Measurements from ENCODE around the gene MYO7B.

MYO7B gene

GRCh38 chr2:127628767-127629614, 93.5 kb downstream of the MYO7B start:
- DNase-seq, result no peak

GRCh38 chr2:127629637-127630036, 94.2 kb downstream of the MYO7B start:
- DNase-seq, result no peak

- no peak for DNase-seq
Measured at GRCh38 chr2:127630096-127630863, 94.8 kb downstream of the MYO7B start.

DNA sequence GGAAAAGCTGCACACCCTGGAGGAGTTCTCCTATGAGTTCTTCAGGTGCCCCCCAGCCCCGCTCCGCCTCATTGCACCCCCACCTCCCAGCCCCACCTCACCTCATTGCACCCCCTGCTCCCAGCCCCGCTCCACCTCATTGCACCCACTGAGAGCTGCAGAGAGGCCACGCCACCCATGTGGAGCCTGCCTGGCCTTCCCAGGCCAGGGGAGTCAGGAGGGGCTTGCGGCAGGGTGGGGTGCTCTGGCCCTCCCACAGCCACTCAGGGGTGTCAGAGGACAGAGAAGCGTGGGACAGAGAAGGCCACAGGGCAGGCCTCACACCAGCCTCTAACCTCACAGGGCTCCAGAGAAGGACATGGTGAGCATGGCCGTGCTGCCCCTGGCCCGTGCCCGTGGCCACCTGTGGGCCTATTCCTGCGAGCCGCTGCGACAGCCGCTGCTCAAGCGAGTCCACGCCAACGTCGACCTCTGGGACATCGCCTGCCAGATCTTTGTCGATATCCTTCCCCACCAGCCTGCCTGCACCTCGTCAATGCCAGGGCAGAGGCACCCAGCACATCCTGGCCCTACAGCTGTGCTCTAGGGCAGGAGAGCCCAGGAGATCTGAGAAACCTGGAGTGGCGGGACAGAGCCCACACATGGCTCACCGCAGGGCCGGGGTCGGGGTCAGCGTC, 95.5 kb downstream of the MYO7B start:
- DNase-seq, result no peak

DNA sequence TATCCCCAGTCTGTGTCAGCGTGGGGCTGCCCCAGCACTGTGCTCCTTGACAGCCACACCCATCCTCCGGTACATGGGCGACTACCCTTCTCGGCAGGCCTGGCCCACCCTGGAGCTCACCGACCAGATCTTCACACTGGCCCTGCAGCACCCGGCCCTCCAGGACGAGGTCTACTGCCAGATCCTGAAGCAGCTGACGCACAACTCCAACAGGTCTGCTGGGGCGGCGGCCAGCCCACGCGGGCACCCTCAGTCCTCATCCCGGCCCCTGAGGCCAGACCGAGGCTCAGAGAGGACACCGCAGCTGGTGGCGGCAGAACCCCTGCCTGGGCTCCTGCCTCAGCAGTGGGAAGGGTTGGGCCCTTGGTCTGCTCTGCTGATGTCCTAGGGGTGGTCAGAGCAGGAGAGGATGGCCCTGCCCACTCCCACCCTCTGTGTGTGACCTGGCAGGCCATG, 96.1 kb downstream of the MYO7B start:
- no peak for DNase-seq

GRCh38 chr2:127631997-127632581, 96.6 kb downstream of the MYO7B start:
- no peak for DNase-seq

DNA sequence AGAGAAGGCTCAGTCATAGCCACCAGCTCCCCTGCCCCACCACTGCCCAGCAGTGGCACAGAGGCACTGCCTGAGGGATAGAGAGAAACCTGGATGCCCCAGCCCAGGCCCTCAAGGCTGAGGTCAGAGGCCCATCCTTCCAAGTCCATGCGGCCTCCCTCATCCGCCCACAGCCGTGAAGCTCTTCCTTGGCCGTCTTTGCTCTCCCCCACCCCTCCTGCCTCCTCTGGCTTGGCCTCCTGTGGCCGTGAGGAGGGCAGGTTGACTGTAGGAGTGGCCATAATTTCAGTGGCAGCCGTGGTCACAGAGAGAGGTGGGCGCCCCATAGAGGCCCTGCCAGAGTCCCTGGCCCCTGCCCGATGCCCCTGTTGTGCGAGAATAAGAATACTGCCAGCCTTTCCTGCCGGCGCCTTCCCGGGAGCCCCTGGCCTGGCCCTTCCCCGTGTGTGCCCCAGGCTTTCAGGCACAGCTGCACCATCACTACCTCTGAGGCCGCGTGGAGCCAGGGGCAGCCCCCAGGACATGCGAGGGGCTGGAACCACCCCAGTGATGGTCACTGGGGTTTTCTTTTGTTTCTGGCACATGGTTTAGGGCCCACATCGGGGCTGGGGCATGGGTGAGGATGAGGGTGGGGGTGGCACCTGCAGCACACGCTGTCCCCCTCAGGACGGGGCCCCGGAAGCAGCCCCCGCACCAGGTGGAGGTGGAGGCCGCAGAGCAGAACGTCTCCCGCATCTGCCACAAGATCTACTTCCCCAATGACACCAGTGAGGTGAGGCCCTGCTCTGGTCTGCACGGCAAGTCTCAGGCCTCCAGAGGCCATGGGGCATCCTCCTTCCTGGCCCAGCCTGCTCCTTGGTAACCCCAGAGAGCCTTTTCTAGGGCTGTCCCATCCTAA, 97.4 kb downstream of the MYO7B start:
- no peak for DNase-seq

DNA sequence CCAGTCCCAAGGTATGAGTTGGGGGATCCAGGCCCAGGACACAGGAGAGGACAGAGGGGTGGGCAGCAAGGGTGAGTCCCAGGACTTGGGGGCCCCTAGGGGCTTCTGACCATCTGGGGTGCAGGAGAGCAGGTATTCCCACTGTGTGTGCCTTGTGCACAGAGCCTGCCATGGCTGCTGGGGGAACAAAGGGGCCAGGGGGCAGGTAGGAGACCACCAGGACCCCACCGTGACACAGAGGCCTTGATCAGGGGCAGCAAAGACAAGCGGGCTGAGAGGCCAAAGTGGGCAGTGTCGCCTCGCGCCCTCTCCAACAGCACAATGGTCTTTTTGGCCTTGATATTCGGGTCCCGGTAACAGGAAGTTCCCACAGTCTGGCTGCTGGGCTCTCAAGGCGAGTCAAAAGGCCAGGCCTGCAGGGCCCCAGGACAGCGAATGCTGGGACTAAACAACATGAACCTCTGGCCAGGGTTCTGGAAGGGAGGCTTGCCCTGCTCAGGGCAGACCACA, 98.1 kb downstream of the MYO7B start:
- no peak for DNase-seq

DNA sequence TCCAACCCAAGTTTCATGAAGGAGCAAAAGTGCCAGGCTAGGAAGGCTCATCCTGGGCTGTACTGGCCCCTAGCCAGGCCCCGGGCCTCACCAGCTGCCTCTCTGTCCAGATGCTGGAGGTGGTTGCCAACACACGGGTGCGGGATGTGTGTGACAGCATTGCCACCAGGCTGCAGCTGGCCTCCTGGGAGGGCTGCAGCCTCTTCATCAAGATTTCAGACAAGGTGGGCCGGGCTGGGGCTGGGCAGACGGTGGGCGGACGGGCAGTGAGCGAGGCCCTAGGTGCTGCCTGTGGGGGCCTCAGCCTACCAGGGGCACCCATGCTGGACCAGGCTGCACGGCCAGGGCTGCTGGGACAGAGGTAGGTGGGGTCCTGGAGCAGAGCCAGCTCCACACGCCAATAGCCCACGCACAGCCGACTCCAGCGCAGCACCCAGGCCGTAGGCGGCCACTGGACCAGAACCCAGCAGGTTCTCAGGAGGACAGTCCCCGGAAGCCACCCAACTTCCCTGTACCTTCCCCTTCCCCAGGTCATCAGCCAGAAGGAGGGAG, 98.7 kb downstream of the MYO7B start:
- DNase-seq, result no peak

GRCh38 chr2:127634626-127635379, 99.3 kb downstream of the MYO7B start:
- no peak for DNase-seq

DNA sequence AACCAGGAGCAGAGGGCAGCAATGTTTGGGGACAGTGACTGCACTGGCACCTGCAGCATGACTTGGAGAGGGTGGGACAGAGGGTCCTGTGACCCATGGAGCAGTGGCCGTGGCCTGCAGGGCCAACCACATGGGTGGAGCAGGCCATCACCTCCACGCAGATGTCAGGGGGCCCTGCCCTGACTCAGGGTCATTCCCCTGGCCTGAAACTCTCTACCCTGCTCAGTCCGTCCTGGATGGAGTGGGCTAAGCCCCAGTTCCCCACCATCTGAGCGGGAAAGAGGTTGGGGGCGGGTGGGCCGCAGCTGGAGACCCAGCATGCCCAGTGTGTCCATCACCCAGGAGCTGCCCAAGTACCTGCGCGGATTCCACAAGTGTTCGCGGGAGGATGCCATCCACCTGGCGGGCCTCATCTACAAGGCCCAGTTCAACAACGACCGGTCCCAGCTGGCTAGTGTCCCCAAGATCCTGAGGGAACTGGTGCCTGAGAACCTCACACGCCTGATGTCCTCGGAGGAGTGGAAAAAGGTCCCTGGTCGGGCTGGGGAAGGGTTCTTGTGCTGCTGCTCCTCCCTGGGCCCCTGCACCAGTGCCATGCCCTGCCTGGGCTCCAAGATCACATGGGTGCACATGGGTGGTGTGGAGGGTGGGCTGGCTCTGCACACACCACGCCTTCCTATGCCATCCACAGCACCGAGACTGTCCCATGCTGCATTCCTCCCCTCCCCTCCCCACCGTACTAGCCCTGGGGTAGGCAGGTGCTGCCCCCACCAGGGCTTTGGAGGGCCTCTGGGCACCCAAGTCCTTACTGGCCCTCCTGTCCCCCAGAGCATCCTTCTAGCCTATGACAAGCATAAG, 100.1 kb downstream of the MYO7B start:
- DNase-seq, result no peak

DNA sequence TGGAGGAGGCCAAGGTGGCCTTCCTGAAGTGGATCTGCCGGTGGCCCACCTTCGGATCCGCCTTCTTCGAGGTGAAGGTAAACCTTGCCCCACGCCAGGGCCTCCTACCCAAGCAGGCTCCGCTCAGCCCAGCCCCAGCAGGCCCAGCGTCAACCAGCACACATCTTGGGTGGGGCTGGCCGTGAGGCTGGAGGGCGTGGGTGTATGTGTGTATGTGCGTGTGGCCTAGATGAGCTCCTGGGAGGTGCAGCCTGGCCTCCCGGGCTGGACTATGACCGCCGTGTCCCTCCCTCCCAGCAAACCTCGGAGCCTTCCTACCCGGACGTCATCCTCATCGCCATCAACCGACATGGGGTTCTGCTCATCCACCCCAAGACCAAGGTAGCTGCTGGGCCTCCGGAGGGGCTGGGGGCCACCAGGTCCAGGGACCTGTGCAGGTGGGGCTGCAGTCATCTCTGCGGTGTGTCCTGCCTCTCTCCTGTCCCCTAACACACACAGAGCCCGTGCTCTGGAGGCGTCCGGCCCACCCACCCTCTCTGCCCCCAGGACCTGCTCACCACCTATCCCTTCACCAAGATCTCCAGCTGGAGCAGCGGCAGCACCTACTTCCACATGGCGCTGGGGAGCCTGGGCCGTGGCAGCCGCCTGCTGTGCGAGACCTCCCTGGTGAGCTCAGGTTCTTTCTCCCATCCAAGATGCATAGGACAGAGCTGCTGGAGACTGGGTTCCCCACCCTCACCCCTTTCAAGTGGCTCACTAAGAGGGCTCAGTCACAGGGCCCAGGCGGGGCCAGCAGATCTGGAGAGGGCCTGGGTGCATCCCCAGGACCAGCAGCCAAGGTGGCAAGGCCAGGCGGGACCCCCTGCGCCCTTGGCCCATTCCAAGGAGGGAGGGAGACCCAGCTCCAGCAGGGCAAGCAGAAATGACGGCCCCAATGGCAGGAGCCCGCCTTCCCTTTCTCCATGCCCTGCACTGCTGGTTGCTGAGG, 101.1 kb downstream of the MYO7B start:
- no peak for DNase-seq

DNA sequence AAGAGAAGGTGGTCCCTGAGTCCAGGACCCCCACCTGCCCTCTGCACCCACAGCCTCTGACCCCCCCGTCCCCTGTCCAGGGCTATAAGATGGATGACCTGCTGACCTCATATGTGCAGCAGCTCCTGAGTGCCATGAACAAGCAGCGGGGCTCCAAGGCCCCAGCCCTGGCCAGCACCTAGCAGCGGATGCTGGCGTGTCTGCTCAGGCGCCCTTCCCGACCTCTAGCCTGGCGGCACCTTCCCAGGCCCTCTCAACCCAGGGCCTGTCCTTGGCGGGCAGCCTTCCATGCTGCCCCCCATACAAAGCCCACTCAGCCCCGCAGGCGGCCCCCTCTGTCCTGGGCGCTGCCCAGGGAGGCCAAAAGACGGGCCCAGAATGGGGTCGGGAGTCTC, 101.8 kb downstream of the MYO7B start:
- no peak for DNase-seq

DNA sequence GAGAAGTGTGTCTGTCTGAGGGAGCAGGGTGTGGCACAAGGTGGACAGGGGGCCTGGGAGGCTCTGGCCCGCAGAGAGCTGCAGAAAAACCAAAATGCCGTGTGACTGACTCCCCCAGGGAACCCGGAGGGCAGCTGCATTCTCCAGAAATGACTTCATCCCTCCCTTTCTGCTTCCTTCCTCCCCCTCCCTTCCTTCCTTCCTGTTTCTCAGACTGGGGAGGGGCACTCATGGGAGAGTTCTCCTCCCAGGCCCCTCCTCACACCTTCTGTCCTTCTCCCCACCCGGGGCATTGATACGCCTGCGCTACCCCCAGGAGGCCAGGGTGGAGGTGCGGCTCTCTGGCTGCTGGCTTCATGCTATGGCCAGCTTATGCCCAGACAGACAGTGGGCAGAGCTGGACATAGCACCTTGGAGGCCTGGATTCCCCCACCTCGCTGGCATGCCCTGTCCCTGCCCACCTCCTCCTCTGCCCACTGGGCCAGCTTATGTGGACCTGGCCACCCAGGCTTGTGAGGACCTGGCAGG, 102.3 kb downstream of the MYO7B start:
- no peak for DNase-seq

DNA sequence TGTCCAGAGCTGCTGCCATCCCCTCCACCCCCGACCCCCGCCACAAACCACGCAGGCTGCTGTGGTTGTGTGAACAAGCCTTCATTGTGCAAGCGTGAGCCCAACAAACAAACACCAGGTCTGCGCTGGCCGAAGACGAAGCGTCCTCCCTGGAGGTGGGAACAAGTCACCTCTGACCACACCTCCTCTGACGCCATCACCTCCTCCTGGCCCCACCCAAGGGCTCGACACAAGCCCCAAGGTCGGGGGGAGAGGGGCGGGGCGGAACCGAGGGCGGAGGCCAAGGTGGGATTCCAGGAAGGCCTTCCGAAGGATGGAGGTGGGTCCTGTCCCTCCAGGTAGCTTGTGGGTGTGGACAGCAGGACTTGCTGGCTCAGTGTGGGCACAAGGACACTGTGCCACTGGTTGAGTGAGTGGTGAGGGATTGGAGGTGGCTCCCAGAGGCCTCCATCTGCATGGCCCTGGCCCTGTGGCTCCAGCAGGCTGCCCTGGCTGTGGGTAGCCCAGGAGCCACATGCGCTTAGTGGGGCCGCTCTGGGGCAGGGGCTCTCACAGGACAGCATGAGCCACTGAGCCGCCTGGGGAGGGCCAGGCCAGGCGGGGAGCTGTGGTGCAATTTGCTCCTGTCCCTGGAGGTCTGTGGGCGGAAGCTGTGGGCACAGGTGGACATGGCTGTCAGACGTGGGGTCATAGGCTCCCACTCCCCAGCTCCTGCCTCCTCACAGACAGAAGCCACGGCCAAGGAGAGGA, 103.1 kb downstream of the MYO7B start:
- no peak for DNase-seq

DNA sequence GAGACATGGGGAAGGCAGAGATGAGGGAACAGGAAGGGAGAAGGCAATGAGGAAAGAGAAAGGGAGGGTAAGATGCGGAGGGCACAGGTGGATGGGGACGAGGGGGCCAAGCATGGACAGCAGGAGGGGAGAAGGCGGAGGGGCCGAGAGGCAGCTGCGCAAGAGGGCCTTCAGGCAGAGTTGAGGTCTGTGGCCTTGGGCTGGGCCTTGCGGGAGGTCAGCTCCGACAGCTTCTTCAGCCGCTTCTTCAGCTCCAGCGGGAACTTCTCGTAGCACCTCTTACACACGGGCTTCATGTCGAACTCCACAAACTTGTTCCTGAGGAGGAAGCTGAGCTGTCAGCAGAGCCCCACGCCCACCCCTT, 103.6 kb downstream of the MYO7B start:
- no peak for DNase-seq

All from NCI-H2107 (cell line).